ENCODE data around the gene EMC8. TPM values are rescaled to one million over a fixed set of nuclear protein-coding genes. Genes with fewer than 3 reads are reported as not detected.

The EMC8 gene
- total and polyA plus RNA-seq, 10 of the 15 experiments (the other 5 are each of a cell fraction or from before 2014, with no cell fraction given), result 7.8 to 62.0 (median 33.5) TPM

DNA sequence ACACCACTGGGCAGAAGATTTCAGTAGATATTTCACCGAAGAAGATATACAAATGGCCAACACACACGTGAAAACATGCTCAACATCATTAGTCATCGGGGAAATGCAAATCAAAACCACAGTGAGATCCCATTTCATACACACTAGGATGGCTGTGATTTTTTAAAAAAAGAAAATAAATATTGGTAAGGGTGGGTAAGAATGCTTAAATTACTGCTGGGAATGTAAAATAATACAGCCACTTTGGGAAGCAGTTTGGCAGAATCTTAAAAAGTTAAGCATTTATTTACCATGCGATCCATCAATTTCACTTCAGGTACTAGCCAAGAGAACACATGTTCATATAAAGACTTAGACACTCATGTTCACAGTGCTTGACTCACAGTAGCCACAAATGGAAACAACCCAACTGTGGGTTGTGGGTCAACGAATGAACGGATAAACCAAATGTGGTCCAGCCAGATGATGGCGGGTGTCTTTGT lies 42.0 kb downstream of the EMC8 start (continued):
- TF ChIP-seq, protein P1, sequence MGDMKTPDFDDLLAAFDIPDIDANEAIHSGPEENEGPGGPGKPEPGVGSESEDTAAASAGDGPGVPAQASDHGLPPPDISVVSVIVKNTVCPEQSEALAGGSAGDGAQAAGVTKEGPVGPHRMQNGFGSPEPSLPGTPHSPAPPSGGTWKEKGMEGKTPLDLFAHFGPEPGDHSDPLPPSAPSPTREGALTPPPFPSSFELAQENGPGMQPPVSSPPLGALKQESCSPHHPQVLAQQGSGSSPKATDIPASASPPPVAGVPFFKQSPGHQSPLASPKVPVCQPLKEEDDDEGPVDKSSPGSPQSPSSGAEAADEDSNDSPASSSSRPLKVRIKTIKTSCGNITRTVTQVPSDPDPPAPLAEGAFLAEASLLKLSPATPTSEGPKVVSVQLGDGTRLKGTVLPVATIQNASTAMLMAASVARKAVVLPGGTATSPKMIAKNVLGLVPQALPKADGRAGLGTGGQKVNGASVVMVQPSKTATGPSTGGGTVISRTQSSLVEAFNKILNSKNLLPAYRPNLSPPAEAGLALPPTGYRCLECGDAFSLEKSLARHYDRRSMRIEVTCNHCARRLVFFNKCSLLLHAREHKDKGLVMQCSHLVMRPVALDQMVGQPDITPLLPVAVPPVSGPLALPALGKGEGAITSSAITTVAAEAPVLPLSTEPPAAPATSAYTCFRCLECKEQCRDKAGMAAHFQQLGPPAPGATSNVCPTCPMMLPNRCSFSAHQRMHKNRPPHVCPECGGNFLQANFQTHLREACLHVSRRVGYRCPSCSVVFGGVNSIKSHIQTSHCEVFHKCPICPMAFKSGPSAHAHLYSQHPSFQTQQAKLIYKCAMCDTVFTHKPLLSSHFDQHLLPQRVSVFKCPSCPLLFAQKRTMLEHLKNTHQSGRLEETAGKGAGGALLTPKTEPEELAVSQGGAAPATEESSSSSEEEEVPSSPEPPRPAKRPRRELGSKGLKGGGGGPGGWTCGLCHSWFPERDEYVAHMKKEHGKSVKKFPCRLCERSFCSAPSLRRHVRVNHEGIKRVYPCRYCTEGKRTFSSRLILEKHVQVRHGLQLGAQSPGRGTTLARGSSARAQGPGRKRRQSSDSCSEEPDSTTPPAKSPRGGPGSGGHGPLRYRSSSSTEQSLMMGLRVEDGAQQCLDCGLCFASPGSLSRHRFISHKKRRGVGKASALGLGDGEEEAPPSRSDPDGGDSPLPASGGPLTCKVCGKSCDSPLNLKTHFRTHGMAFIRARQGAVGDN (IDR thresholded peaks at IDR 0.05), result no peak
- TF ChIP-seq RCOR1 (conservative IDR thresholded peaks at IDR 0.05; ENCODE audit: low read depth, low read length), result no peak
- TF ChIP-seq KLF5 (IDR thresholded peaks at IDR 0.05; ENCODE audit: partially characterized antibody), result no peak
- TF ChIP-seq LARP7 (IDR thresholded peaks at IDR 0.05), result no peak
- TF ChIP-seq RFX5 (IDR thresholded peaks at IDR 0.05; ENCODE audit: low read depth, low read length), result no peak
- no peak for TF ChIP-seq NR2C1 (IDR thresholded peaks at IDR 0.05)
- TF ChIP-seq, protein P2, sequence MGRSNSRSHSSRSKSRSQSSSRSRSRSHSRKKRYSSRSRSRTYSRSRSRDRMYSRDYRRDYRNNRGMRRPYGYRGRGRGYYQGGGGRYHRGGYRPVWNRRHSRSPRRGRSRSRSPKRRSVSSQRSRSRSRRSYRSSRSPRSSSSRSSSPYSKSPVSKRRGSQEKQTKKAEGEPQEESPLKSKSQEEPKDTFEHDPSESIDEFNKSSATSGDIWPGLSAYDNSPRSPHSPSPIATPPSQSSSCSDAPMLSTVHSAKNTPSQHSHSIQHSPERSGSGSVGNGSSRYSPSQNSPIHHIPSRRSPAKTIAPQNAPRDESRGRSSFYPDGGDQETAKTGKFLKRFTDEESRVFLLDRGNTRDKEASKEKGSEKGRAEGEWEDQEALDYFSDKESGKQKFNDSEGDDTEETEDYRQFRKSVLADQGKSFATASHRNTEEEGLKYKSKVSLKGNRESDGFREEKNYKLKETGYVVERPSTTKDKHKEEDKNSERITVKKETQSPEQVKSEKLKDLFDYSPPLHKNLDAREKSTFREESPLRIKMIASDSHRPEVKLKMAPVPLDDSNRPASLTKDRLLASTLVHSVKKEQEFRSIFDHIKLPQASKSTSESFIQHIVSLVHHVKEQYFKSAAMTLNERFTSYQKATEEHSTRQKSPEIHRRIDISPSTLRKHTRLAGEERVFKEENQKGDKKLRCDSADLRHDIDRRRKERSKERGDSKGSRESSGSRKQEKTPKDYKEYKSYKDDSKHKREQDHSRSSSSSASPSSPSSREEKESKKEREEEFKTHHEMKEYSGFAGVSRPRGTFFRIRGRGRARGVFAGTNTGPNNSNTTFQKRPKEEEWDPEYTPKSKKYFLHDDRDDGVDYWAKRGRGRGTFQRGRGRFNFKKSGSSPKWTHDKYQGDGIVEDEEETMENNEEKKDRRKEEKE (IDR thresholded peaks at IDR 0.05), result no peak
- no peak for TF ChIP-seq BRCA1 (IDR thresholded peaks at IDR 0.05; ENCODE audit: low read depth, low read length)
- no peak; the same call in 1 of the 2 replicates for TF ChIP-seq MTA2 (IDR thresholded peaks at IDR 0.05; ENCODE audit: low read depth)
- TF ChIP-seq ATF7 (IDR thresholded peaks at IDR 0.05; ENCODE audit: low read depth), result peak; percentile 64
- TF ChIP-seq ZNF274 (IDR thresholded peaks at IDR 0.05; ENCODE audit: insufficient read depth, insufficient read length), result no peak
- TF ChIP-seq BMI1 (IDR thresholded peaks at IDR 0.05; ENCODE audit: borderline replicate concordance), result no peak
- no peak; the same call in 1 of the 2 replicates for TF ChIP-seq IKZF1 (conservative IDR thresholded peaks at IDR 0.05)
- TF ChIP-seq POLR2A (IDR thresholded peaks at IDR 0.05; ENCODE audit: low read depth, low read length), result no peak
- TF ChIP-seq PAX8 (IDR thresholded peaks at IDR 0.05), result no peak
- TF ChIP-seq, protein P3, sequence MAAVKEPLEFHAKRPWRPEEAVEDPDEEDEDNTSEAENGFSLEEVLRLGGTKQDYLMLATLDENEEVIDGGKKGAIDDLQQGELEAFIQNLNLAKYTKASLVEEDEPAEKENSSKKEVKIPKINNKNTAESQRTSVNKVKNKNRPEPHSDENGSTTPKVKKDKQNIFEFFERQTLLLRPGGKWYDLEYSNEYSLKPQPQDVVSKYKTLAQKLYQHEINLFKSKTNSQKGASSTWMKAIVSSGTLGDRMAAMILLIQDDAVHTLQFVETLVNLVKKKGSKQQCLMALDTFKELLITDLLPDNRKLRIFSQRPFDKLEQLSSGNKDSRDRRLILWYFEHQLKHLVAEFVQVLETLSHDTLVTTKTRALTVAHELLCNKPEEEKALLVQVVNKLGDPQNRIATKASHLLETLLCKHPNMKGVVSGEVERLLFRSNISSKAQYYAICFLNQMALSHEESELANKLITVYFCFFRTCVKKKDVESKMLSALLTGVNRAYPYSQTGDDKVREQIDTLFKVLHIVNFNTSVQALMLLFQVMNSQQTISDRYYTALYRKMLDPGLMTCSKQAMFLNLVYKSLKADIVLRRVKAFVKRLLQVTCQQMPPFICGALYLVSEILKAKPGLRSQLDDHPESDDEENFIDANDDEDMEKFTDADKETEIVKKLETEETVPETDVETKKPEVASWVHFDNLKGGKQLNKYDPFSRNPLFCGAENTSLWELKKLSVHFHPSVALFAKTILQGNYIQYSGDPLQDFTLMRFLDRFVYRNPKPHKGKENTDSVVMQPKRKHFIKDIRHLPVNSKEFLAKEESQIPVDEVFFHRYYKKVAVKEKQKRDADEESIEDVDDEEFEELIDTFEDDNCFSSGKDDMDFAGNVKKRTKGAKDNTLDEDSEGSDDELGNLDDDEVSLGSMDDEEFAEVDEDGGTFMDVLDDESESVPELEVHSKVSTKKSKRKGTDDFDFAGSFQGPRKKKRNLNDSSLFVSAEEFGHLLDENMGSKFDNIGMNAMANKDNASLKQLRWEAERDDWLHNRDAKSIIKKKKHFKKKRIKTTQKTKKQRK (IDR thresholded peaks at IDR 0.05; ENCODE audit: low read depth, low read length), result no peak
- TF ChIP-seq MTA3 (IDR thresholded peaks at IDR 0.05; ENCODE audit: borderline replicate concordance, low read length), result no peak; the same call in 1 of the 2 replicates
- TF ChIP-seq WRNIP1 (IDR thresholded peaks at IDR 0.05; ENCODE audit: borderline replicate concordance, low read depth, low read length), result no peak
- TF ChIP-seq SMC3 (IDR thresholded peaks at IDR 0.05; ENCODE audit: borderline replicate concordance, low read length), result no peak
- TF ChIP-seq, protein P4, sequence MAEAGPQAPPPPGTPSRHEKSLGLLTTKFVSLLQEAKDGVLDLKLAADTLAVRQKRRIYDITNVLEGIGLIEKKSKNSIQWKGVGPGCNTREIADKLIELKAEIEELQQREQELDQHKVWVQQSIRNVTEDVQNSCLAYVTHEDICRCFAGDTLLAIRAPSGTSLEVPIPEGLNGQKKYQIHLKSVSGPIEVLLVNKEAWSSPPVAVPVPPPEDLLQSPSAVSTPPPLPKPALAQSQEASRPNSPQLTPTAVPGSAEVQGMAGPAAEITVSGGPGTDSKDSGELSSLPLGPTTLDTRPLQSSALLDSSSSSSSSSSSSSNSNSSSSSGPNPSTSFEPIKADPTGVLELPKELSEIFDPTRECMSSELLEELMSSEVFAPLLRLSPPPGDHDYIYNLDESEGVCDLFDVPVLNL (IDR thresholded peaks at IDR 0.05; ENCODE audit: low read depth, low read length), result no peak
- TF ChIP-seq RUNX3 (IDR thresholded peaks at IDR 0.05; ENCODE audit: low read length), result peak; percentile 87
- TF ChIP-seq NFIC (IDR thresholded peaks at IDR 0.05; ENCODE audit: low read depth, low read length), result 0 out of 2 replicates have a peak, but pooled peaks have one; percentile 22

All from GM12878 (cell line).